Endothelial cell (in vitro differentiated cells): Measurements from ENCODE around the gene SLC4A7. TPM values are rescaled to one million over a fixed set of nuclear protein-coding genes. Genes with fewer than 3 reads are reported as not detected.
"Not testable (repeated sequence)": the region's sequence is repeated elsewhere in the genome, so short reads cannot be mapped to it uniquely, and the experiment has no call there.

Source experiments
- DNase-seq: peaks from one replicate; pipeline ENCODE4 v3.0.0; 2021; ENCODE audit warnings: low spot score
- H3K27ac Mint-ChIP-seq: one replicate; pipeline ENCODE4 v1.8.0; 2021; ENCODE audit warnings: mixed read lengths, inconsistent platforms; ENCODE audit not compliant: unreplicated experiment
- H3K27me3 Mint-ChIP-seq: one replicate; pipeline ENCODE4 v1.8.0; 2021; ENCODE audit warnings: mild to moderate bottlenecking, moderate library complexity, mixed read lengths, inconsistent platforms; ENCODE audit not compliant: unreplicated experiment
- H3K36me3 Mint-ChIP-seq: one replicate; pipeline ENCODE4 v1.8.0; 2021; ENCODE audit warnings: mild to moderate bottlenecking, low read depth, mixed read lengths, inconsistent platforms; ENCODE audit not compliant: unreplicated experiment
- H3K4me1 Mint-ChIP-seq: one replicate; pipeline ENCODE4 v1.8.0; 2021; ENCODE audit warnings: mild to moderate bottlenecking, mixed read lengths, inconsistent platforms; ENCODE audit not compliant: unreplicated experiment
- H3K4me3 Mint-ChIP-seq: one replicate; pipeline ENCODE4 v1.8.0; 2021; ENCODE audit warnings: mild to moderate bottlenecking, mixed read lengths, inconsistent platforms; ENCODE audit not compliant: unreplicated experiment
- H3K9me3 Mint-ChIP-seq: one replicate; pipeline ENCODE4 v1.8.0; 2021; ENCODE audit warnings: mixed read lengths, inconsistent platforms; ENCODE audit not compliant: unreplicated experiment
- long read RNA-seq: library from polyadenylated mRNA; unstranded; transcript quantifications from one replicate; pipeline ENCODE4 v2.0.0, GENCODE V29; 2020; ENCODE audit not compliant: unreplicated experiment
- total RNA-seq: library from RNA; stranded (reverse); fragmentation: NEBNext Ultra II Directional; extraction: Animal tissue kit (Norgen Biotek cat#: 25700); gene quantifications from one replicate; pipeline ENCODE4 v1.2.1, GENCODE V29; 2021; ENCODE audit not compliant: unreplicated experiment
- TF ChIP-seq, protein P1 (sequence below): fragments of 200-600 bp; sonication (generic); IDR thresholded peaks from one replicate; pipeline ENCODE4 v1.5.0; 2021; ENCODE audit warnings: antibody characterized with exemption; ENCODE audit not compliant: unreplicated experiment

Gene SLC4A7
- 29.1 TPM for total RNA-seq
- long read RNA-seq, partial matches to known transcripts, result 1 of 5 reads
- long read RNA-seq, other reads (novel, unspliced or antisense), result 4 of 5 reads

DNA sequence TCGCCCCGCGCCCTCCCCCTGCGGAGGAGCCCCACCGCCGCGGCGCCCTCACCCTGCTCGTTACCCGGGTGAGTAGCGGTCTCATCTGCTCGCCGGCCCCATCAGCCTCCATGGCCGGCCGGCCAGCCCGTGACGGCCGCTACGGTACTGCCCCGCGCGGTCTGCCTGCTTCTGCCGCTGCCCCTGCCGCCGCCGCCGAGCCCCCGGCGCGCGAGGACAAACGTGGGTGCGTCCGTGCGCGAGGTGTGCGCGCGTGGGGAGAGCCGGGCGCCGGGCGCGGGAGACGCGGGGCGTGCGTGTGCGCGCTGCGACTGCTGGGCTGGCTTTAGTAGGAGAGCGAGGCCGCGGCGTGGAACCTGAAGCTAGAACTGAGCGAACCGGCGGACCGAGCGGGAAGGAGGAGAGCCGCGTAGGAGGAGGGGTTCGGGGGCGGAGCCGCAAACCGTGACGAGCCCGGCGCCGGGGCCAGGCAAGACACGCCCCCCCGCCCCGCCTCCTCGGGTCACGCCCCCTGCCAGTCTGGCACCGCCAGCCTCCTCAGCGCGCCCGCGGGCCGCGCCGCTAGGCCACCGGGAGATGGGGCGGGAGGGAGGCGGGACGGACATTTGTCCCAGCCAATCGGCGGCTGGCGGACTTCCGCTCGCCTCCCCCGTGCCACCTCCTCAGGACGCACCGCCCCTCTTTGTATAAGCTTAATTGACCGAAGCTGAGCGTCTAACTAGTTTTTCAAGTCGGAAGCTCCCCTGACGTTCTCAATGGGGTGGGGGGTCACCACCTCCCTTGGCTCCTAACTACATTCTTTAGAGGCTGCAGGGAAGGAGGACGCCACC is at the start of gene SLC4A7:
Gene SLC4A7 (minus strand): TSS at position 370 of the 830 bp plus-strand sequence. CDS start 258 bp downstream, at position 112.
- Mint-ChIP-seq H3K4me3 (peak within 1 kb of the TSS; percentile 98), H3K27me3 (peaks cover 14% of the 10 kb centered on the region), H3K4me1 (peaks cover 19% of the 10 kb centered on the region), H3K27ac (peak within 1 kb of the TSS; percentile 89), H3K36me3 (no peaks in the 10 kb centered on the region), H3K9me3 (no peaks in the 10 kb centered on the region)
- TF ChIP-seq, protein P1, sequence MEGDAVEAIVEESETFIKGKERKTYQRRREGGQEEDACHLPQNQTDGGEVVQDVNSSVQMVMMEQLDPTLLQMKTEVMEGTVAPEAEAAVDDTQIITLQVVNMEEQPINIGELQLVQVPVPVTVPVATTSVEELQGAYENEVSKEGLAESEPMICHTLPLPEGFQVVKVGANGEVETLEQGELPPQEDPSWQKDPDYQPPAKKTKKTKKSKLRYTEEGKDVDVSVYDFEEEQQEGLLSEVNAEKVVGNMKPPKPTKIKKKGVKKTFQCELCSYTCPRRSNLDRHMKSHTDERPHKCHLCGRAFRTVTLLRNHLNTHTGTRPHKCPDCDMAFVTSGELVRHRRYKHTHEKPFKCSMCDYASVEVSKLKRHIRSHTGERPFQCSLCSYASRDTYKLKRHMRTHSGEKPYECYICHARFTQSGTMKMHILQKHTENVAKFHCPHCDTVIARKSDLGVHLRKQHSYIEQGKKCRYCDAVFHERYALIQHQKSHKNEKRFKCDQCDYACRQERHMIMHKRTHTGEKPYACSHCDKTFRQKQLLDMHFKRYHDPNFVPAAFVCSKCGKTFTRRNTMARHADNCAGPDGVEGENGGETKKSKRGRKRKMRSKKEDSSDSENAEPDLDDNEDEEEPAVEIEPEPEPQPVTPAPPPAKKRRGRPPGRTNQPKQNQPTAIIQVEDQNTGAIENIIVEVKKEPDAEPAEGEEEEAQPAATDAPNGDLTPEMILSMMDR, result no peak
- DNase-seq, result peak; percentile 99

GRCh38 chr3:27533261-27533607 is 49.0 kb upstream of the SLC4A7 start:
- TF ChIP-seq, protein P1, result no peak
- Mint-ChIP-seq H3K27me3 (peaks cover 3% of the 10 kb centered on the region), H3K27ac (peak overlapping the region; percentile 83), H3K9me3 (no peaks in the 10 kb centered on the region), H3K4me3 (no peak overlapping the region), H3K4me1 (peaks cover 17% of the 10 kb centered on the region), H3K36me3 (no peaks in the 10 kb centered on the region)
- DNase-seq, result no peak

DNA sequence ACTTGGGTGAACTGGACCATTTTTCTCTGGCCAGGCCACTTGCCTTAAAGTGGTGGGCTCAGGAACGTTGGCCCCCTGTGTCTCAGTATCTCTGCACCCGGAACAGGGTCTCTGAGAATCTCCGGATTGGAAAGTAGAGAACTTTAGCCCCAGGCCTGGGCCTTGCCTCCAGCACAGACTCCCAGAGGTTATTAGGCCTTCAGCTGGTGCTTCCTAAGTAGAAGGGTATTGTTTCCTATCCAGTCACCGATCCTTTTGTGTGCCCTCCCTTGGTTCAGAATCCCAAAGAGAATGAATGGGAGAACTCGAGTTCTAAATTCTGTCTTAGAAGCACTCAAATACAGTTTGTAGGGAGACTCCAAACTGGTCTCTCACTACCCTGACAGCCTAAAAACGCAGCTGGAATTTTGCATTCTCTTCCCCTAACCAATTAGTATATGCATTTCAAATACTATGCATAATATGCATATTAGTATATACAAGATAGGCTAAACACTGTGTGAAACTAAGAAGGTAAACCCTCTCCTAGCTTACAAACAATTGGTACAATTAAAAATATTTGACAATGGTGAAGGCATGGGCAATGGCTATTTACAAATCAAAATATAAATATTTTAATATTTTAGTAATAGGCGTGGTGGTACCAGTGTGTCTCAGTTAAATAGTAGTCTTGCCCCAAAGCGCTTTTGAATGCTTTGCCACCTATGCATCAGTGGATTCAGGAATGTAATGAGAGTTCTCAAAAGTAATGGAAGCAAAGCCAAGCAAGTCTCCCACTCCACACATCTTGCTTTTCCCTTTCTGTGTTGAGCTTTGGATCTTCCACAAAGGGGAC is 48.5 kb upstream of the SLC4A7 start:
- TF ChIP-seq, protein P1, result no peak
- no peak for DNase-seq
- no peaks in the 10 kb centered on the region for H3K36me3 Mint-ChIP-seq
- peaks cover 3% of the 10 kb centered on the region for H3K27me3 Mint-ChIP-seq
- peaks cover 17% of the 10 kb centered on the region for H3K4me1 Mint-ChIP-seq
- H3K27ac Mint-ChIP-seq, result peak overlapping the region; percentile 83
- no peak overlapping the region for H3K4me3 Mint-ChIP-seq
- no peaks in the 10 kb centered on the region for H3K9me3 Mint-ChIP-seq

DNA sequence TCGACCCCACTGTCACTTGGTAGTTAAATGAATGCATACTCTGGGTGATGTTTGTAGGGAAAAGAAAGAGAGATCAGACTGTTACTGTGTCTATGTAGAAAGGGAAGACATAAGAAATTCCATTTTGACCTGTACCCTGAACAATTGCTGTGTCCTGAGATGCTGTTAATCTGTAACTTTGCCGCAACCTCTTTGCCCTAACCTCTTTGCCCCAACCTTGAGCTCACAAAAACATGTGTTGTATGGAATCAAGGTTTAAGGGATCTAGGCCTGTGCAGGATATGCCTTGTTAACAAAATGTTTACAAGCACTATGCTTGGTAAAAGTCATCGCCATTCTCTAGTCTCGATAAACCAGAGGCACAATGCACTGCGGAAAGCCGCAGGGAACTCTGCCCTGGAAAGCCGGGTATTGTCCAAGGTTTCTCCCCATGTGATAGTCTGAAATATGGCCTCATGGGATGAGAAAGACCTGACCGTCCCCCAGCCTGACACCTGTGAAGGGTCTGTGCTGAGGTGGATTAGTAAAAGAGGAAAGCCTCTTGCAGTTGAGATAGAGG is 47.1 kb upstream of the SLC4A7 start:
- H3K36me3 Mint-ChIP-seq, H3K27me3 Mint-ChIP-seq, DNase-seq, H3K4me3 Mint-ChIP-seq, H3K27ac Mint-ChIP-seq, H3K9me3 Mint-ChIP-seq: not testable (repeated sequence)
- peaks cover 17% of the 10 kb centered on the region for H3K4me1 Mint-ChIP-seq

GRCh38 chr3:27528791-27529190 is 44.6 kb upstream of the SLC4A7 start:
- H3K27ac Mint-ChIP-seq, result no peak overlapping the region
- no peaks in the 10 kb centered on the region for H3K27me3 Mint-ChIP-seq
- peaks cover 5% of the 10 kb centered on the region for H3K4me1 Mint-ChIP-seq
- H3K4me3 Mint-ChIP-seq, result no peak overlapping the region
- H3K36me3 Mint-ChIP-seq, result no peaks in the 10 kb centered on the region
- H3K9me3 Mint-ChIP-seq, result no peaks in the 10 kb centered on the region
- DNase-seq, result no peak
- TF ChIP-seq, protein P1, result no peak
